Activated CD4-positive, CD25-positive, alpha-beta regulatory T cell treated with anti-CD3 and anti-CD28 coated beads, Interleukin-2, amount 50 U/mL, for 24 hours (primary cell): ENCODE data around the gene ANKS1A.
"Not testable (repeated sequence)": the region's sequence is repeated elsewhere in the genome, so short reads cannot be mapped to it uniquely, and the experiment has no call there.

Experiments used
- ATAC-seq, 2 donors: fragments of 150-1000 bp; cut with Tn5 transposase; one replicate each; pipeline ENCODE4 v1.10.0; 2021; ENCODE audit warnings: mild to moderate bottlenecking in 1 of 2, moderate library complexity in 1 of 2

The ANKS1A gene

GRCh38 chr6:35088281-35089215, 199.5 kb downstream of the ANKS1A start:
- no peak for ATAC-seq

GRCh38 chr6:35089216-35089934, 200.3 kb downstream of the ANKS1A start:
- no peak for ATAC-seq

GRCh38 chr6:35089935-35090505, 201.0 kb downstream of the ANKS1A start:
- ATAC-seq: no peak

GRCh38 chr6:35090734-35091133, 201.7 kb downstream of the ANKS1A start:
- no peak for ATAC-seq

GRCh38 chr6:35091346-35092083, 202.5 kb downstream of the ANKS1A start:
- ATAC-seq: no peak

GRCh38 chr6:35092362-35093117, 203.5 kb downstream of the ANKS1A start:
- ATAC-seq: no peak

GRCh38 chr6:35093118-35093445, 204.0 kb downstream of the ANKS1A start:
- no peak for ATAC-seq

GRCh38 chr6:35093783-35094182, 204.7 kb downstream of the ANKS1A start:
- ATAC-seq: no peak

GRCh38 chr6:35094183-35094582, 205.1 kb downstream of the ANKS1A start:
- ATAC-seq: no peak

GRCh38 chr6:35096129-35096862, 207.2 kb downstream of the ANKS1A start:
- no peak for ATAC-seq

- no peak for ATAC-seq
Observed at GRCh38 chr6:35099116-35099515, 210.1 kb downstream of the ANKS1A start.

- no peak for ATAC-seq
Observed at GRCh38 chr6:35105078-35105477, 216.0 kb downstream of the ANKS1A start.

GRCh38 chr6:35106061-35106460, 217.0 kb downstream of the ANKS1A start:
- not testable (repeated sequence) for ATAC-seq

- peak; percentile 91 to 95 for ATAC-seq
Observed at GRCh38 chr6:35107208-35107607, 218.2 kb downstream of the ANKS1A start.

GRCh38 chr6:35107761-35108160, 218.7 kb downstream of the ANKS1A start:
- ATAC-seq: not testable (repeated sequence)

GRCh38 chr6:35108309-35108885, 219.3 kb downstream of the ANKS1A start:
- ATAC-seq: no peak

GRCh38 chr6:35120746-35121145, 231.7 kb downstream of the ANKS1A start:
- ATAC-seq: no peak

GRCh38 chr6:35124356-35124755, 235.3 kb downstream of the ANKS1A start:
- no peak for ATAC-seq

GRCh38 chr6:35128042-35128441, 239.0 kb downstream of the ANKS1A start:
- ATAC-seq: no peak

GRCh38 chr6:35128496-35128895, 239.4 kb downstream of the ANKS1A start:
- no peak for ATAC-seq

- ATAC-seq: no peak
Observed at GRCh38 chr6:35136185-35136584, 247.1 kb downstream of the ANKS1A start.
